GM19372 (cell line): ENCODE data around the gene SLC39A11.
"Not testable (repeated sequence)": the region's sequence is repeated elsewhere in the genome, so short reads cannot be mapped to it uniquely, and the experiment has no call there.

Source experiments
- ATAC-seq: cut with Tn5 transposase; IDR thresholded peaks from one replicate; pipeline ENCODE4 v1.9.1; 2021; ENCODE audit warnings: mild to moderate bottlenecking, low read depth, moderate library complexity; ENCODE audit not compliant: unreplicated experiment

SLC39A11 gene

GRCh38 chr17:72774236-72774635, 318.3 kb downstream of the SLC39A11 start:
- ATAC-seq = no peak

GRCh38 chr17:72773225-72773624, 319.3 kb downstream of the SLC39A11 start:
- not testable (repeated sequence) for ATAC-seq

- ATAC-seq = no peak
Measured at GRCh38 chr17:72772331-72772821, 320.1 kb downstream of the SLC39A11 start.

GRCh38 chr17:72771734-72772133, 320.8 kb downstream of the SLC39A11 start:
- no peak for ATAC-seq

GRCh38 chr17:72766761-72767356, 325.6 kb downstream of the SLC39A11 start:
- ATAC-seq = no peak

GRCh38 chr17:72765368-72766153, 326.9 kb downstream of the SLC39A11 start:
- ATAC-seq = no peak

GRCh38 chr17:72764632-72765041, 327.9 kb downstream of the SLC39A11 start:
- ATAC-seq = no peak

GRCh38 chr17:72763981-72764380, 328.5 kb downstream of the SLC39A11 start:
- ATAC-seq = no peak

- not testable (repeated sequence) for ATAC-seq
Measured at GRCh38 chr17:72761893-72762575, 330.5 kb downstream of the SLC39A11 start.

GRCh38 chr17:72761431-72761830, 331.1 kb downstream of the SLC39A11 start:
- ATAC-seq = no peak

- ATAC-seq = no peak
Measured at GRCh38 chr17:72760368-72760767, 332.1 kb downstream of the SLC39A11 start.

- no peak for ATAC-seq
Measured at GRCh38 chr17:72759301-72759700, 333.2 kb downstream of the SLC39A11 start.

- no peak for ATAC-seq
Measured at GRCh38 chr17:72756256-72756655, 336.2 kb downstream of the SLC39A11 start.

- no peak for ATAC-seq
Measured at GRCh38 chr17:72754513-72754912, 338.0 kb downstream of the SLC39A11 start.

- ATAC-seq = no peak
Measured at GRCh38 chr17:72751746-72752145, 340.7 kb downstream of the SLC39A11 start.

- ATAC-seq = no peak
Measured at GRCh38 chr17:72749119-72749572, 343.3 kb downstream of the SLC39A11 start.

GRCh38 chr17:72747501-72747900, 345.0 kb downstream of the SLC39A11 start:
- no peak for ATAC-seq

- ATAC-seq = no peak
Measured at GRCh38 chr17:72745241-72745640, 347.2 kb downstream of the SLC39A11 start.

- ATAC-seq = no peak
Measured at GRCh38 chr17:72743037-72743467, 349.4 kb downstream of the SLC39A11 start.

- no peak for ATAC-seq
Measured at GRCh38 chr17:72737151-72737690, 355.3 kb downstream of the SLC39A11 start.

GRCh38 chr17:72735592-72735991, 356.9 kb downstream of the SLC39A11 start:
- ATAC-seq = no peak
